ENCODE results near the gene COG4.

Gene COG4

GRCh38 chr16:70468776-70469525 lies 54.4 kb downstream of the COG4 start:
- TF ChIP-seq FOXP2 (optimal IDR thresholded peaks at IDR 0.05; ENCODE audit: borderline replicate concordance, extremely low read depth, extremely low read length, insufficient read depth) = no peak
- no peak for TF ChIP-seq POLR2AphosphoS5 (IDR thresholded peaks at IDR 0.05; ENCODE audit: low read depth, low read length)
- no peak for TF ChIP-seq TAF1 (IDR thresholded peaks at IDR 0.05; ENCODE audit: borderline replicate concordance, insufficient read depth, low read length)
- no peak for TF ChIP-seq SIN3A (IDR thresholded peaks at IDR 0.05; ENCODE audit: borderline replicate concordance, insufficient read depth, low read length)
- TF ChIP-seq REST (IDR thresholded peaks at IDR 0.05; ENCODE audit: insufficient read depth in 1 of 2, low read depth in 2 of 2, low read length in 2 of 2) = no peak

GRCh38 chr16:70467608-70468007 lies 55.7 kb downstream of the COG4 start:
- TF ChIP-seq TAF1 (IDR thresholded peaks at IDR 0.05; ENCODE audit: borderline replicate concordance, insufficient read depth, low read length) = no peak
- TF ChIP-seq REST (IDR thresholded peaks at IDR 0.05; ENCODE audit: insufficient read depth in 1 of 2, low read depth in 2 of 2, low read length in 2 of 2) = no peak
- TF ChIP-seq FOXP2 (optimal IDR thresholded peaks at IDR 0.05; ENCODE audit: borderline replicate concordance, extremely low read depth, extremely low read length, insufficient read depth) = no peak
- no peak for TF ChIP-seq POLR2AphosphoS5 (IDR thresholded peaks at IDR 0.05; ENCODE audit: low read depth, low read length)
- no peak for TF ChIP-seq SIN3A (IDR thresholded peaks at IDR 0.05; ENCODE audit: borderline replicate concordance, insufficient read depth, low read length)

- no peak for TF ChIP-seq SIN3A (IDR thresholded peaks at IDR 0.05; ENCODE audit: borderline replicate concordance, insufficient read depth, low read length)
- no peak for TF ChIP-seq REST (IDR thresholded peaks at IDR 0.05; ENCODE audit: insufficient read depth in 1 of 2, low read depth in 2 of 2, low read length in 2 of 2)
- TF ChIP-seq FOXP2 (optimal IDR thresholded peaks at IDR 0.05; ENCODE audit: borderline replicate concordance, extremely low read depth, extremely low read length, insufficient read depth) = no peak
- TF ChIP-seq POLR2AphosphoS5 (IDR thresholded peaks at IDR 0.05; ENCODE audit: low read depth, low read length) = no peak
Observed at GRCh38 chr16:70467113-70467512, 56.2 kb downstream of the COG4 start.

GRCh38 chr16:70466805-70467076 lies 56.6 kb downstream of the COG4 start:
- TF ChIP-seq POLR2AphosphoS5 (IDR thresholded peaks at IDR 0.05; ENCODE audit: low read depth, low read length) = no peak
- TF ChIP-seq REST (IDR thresholded peaks at IDR 0.05; ENCODE audit: insufficient read depth in 1 of 2, low read depth in 2 of 2, low read length in 2 of 2) = no peak
- TF ChIP-seq SIN3A (IDR thresholded peaks at IDR 0.05; ENCODE audit: borderline replicate concordance, insufficient read depth, low read length) = no peak
- TF ChIP-seq TAF1 (IDR thresholded peaks at IDR 0.05; ENCODE audit: borderline replicate concordance, insufficient read depth, low read length) = no peak
- TF ChIP-seq FOXP2 (optimal IDR thresholded peaks at IDR 0.05; ENCODE audit: borderline replicate concordance, extremely low read depth, extremely low read length, insufficient read depth) = no peak
